Endodermal cell (in vitro differentiated cells): Measurements from ENCODE around the gene MORN4. TPM values are rescaled to one million over a fixed set of nuclear protein-coding genes. Genes with fewer than 3 reads are reported as not detected.

Experiments
- DNase-seq: peaks from one replicate; pipeline ENCODE4 v3.0.0-alpha.2; 2017
- H3K27ac ChIP-seq: 2 replicates; pipeline ENCODE4 v1.5.1; 2013; ENCODE audit warnings: mild to moderate bottlenecking, low read depth, low read length, moderate library complexity
- H3K27me3 ChIP-seq: 2 replicates; pipeline ENCODE4 v1.6.1; 2013; ENCODE audit warnings: mild to moderate bottlenecking, low read length, moderate library complexity; ENCODE audit not compliant: insufficient read depth, control insufficient read depth, poor library complexity, severe bottlenecking
- H3K36me3 ChIP-seq: 2 replicates; pipeline ENCODE4 v1.7.0; 2013; ENCODE audit warnings: mild to moderate bottlenecking, low read length, moderate library complexity; ENCODE audit not compliant: control insufficient read depth, insufficient read depth
- H3K4me1 ChIP-seq: one replicate; pipeline ENCODE4 v1.7.0; 2013; ENCODE audit warnings: low read length; ENCODE audit not compliant: control insufficient read depth, insufficient read depth
- H3K4me3 ChIP-seq: 2 replicates; pipeline ENCODE4 v1.5.1; 2013; ENCODE audit warnings: mild to moderate bottlenecking, low read length, moderate library complexity
- H3K9ac ChIP-seq: 2 replicates; pipeline ENCODE4 v1.6.1; 2013; ENCODE audit warnings: mild to moderate bottlenecking, low read length, moderate library complexity; ENCODE audit not compliant: poor library complexity, severe bottlenecking; ENCODE audit errors: extremely low read depth
- H3K9me3 ChIP-seq: 2 replicates; pipeline ENCODE4 v1.6.1; 2013; ENCODE audit warnings: mild to moderate bottlenecking, low read length, moderate library complexity; ENCODE audit not compliant: control insufficient read depth
- H3K27ac Mint-ChIP-seq: 2 replicates; pipeline ENCODE4 v1.8.0; 2020; ENCODE audit warnings: mixed read lengths
- H3K27me3 Mint-ChIP-seq: 2 replicates; pipeline ENCODE4 v1.8.0; 2021; ENCODE audit warnings: mild to moderate bottlenecking, mixed read lengths; ENCODE audit not compliant: insufficient read depth
- H3K36me3 Mint-ChIP-seq: 2 replicates; pipeline ENCODE4 v1.8.0; 2020; ENCODE audit warnings: low read depth, mixed read lengths
- H3K4me1 Mint-ChIP-seq: 2 replicates; pipeline ENCODE4 v1.8.0; 2020; ENCODE audit warnings: mixed read lengths
- H3K4me3 Mint-ChIP-seq: 2 replicates; pipeline ENCODE4 v1.8.0; 2020; ENCODE audit warnings: mild to moderate bottlenecking, moderate library complexity, mixed read lengths
- H3K9me3 Mint-ChIP-seq: 2 replicates; pipeline ENCODE4 v1.8.0; 2020; ENCODE audit warnings: mild to moderate bottlenecking, mixed read lengths
- WGBS, 2 experiments: methylation state at CpG; one replicate each; pipeline versions ENCODE4 v1.1.5 to v1.1.7; 2013; ENCODE audit warnings: missing lambda C conversion rate in 2 of 2, mixed read lengths in 1 of 2; ENCODE audit not compliant: insufficient coverage in 1 of 2, insufficient read length in 1 of 2; 5-methylcytosine and 5-hydroxymethylcytosine counted together
- total RNA-seq, 2 donors: library from RNA; stranded (reverse); fragmentation: NEBNext Ultra II Directional in 1 of 2; extraction: Animal tissue kit (Norgen Biotek cat#: 25700) in 1 of 2; gene quantifications; 2 replicates in 1 of 2; 3 replicates in 1 of 2; pipeline ENCODE4 v1.2.1, GENCODE V29; 2021
- TF ChIP-seq, protein P1 (sequence below): fragments of 200-600 bp; sonication (generic); conservative IDR thresholded peaks from 2 replicates; pipeline ENCODE4 v1.5.0; 2021; ENCODE audit warnings: antibody characterized with exemption, mild to moderate bottlenecking

MORN4 gene
- total RNA-seq, 2 donors from 2014 or later: 19.0 to 21.3 TPM

GRCh38 chr10:97633921-97634320 lies 621 bp upstream of the MORN4 start:
- H3K36me3 Mint-ChIP-seq: no peaks in the 10 kb centered on the region
- Histone ChIP-seq H3K27ac (peak overlapping the region; percentile 54), H3K36me3 (no peaks in the 10 kb centered on the region), H3K9me3 (no peaks in the 10 kb centered on the region), H3K4me1 (no peaks in the 10 kb centered on the region), H3K9ac (no peak overlapping the region), H3K27me3 (no peaks in the 10 kb centered on the region), H3K4me3 (peak overlapping the region; percentile 93)
- peak overlapping the region; percentile 97 for H3K4me3 Mint-ChIP-seq
- WGBS, 2 experiments: 91 to 93% methylated on average over 7 to 8 of the region's 8 CpGs
- H3K4me1 Mint-ChIP-seq: peaks cover 5% of the 10 kb centered on the region
- peak; percentile 63 for DNase-seq
- no peaks in the 10 kb centered on the region for H3K9me3 Mint-ChIP-seq
- TF ChIP-seq, protein P1, sequence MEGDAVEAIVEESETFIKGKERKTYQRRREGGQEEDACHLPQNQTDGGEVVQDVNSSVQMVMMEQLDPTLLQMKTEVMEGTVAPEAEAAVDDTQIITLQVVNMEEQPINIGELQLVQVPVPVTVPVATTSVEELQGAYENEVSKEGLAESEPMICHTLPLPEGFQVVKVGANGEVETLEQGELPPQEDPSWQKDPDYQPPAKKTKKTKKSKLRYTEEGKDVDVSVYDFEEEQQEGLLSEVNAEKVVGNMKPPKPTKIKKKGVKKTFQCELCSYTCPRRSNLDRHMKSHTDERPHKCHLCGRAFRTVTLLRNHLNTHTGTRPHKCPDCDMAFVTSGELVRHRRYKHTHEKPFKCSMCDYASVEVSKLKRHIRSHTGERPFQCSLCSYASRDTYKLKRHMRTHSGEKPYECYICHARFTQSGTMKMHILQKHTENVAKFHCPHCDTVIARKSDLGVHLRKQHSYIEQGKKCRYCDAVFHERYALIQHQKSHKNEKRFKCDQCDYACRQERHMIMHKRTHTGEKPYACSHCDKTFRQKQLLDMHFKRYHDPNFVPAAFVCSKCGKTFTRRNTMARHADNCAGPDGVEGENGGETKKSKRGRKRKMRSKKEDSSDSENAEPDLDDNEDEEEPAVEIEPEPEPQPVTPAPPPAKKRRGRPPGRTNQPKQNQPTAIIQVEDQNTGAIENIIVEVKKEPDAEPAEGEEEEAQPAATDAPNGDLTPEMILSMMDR: peak; percentile 56
- peak overlapping the region; percentile 97 for H3K27ac Mint-ChIP-seq
- H3K27me3 Mint-ChIP-seq: no peaks in the 10 kb centered on the region

DNA sequence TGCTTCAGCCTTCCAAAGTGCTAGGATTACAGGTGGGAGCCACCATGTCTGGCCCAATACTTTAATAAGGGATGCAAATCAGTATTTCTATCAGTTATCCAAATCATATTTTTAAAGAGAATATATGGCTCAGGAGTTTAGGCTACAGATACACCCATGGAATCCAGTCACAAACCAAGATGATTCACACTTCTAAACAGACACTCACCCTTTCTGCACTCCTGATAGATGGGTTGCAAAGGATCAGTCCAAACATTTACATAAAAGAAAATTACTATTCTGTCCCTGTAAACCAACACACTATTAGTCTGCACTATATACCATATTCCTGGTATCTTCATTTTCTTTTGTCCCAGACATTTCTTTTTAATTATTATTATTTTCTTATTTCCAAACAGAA lies 2.2 kb downstream of the MORN4 start:
- H3K27ac Mint-ChIP-seq: no peak overlapping the region
- peaks cover 5% of the 10 kb centered on the region for H3K4me1 Mint-ChIP-seq
- Histone ChIP-seq H3K4me1 (no peaks in the 10 kb centered on the region), H3K36me3 (no peaks in the 10 kb centered on the region), H3K27ac (no peak overlapping the region), H3K9ac (no peak overlapping the region), H3K4me3 (no peak overlapping the region), H3K27me3 (no peaks in the 10 kb centered on the region), H3K9me3 (no peaks in the 10 kb centered on the region)
- H3K4me3 Mint-ChIP-seq: no peak overlapping the region
- no peaks in the 10 kb centered on the region for H3K27me3 Mint-ChIP-seq
- TF ChIP-seq, protein P1: no peak
- no peak for DNase-seq
- H3K36me3 Mint-ChIP-seq: no peaks in the 10 kb centered on the region
- H3K9me3 Mint-ChIP-seq: no peaks in the 10 kb centered on the region

DNA sequence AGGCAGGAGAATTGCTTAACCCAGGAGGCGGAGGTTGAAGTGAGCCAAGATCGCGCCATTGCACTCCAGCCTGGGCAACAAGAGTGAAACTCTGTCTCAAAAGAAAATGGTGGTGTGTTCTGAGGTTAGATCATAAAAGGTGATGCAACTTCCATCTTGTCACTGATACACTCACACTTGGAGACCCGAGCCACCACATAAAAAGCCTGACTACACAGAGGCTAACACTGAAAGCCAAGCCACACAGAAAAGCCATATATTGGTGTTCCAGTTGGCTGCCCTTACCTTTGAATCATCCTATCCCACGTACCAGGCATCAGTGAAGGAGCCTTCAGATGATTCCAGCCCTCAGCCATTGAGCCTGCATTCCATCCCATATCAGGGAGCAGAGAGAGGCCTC lies 4.0 kb downstream of the MORN4 start:
- TF ChIP-seq, protein P1: no peak
- H3K4me1 Mint-ChIP-seq: peaks cover 5% of the 10 kb centered on the region
- Histone ChIP-seq H3K27me3 (no peaks in the 10 kb centered on the region), H3K36me3 (no peaks in the 10 kb centered on the region), H3K4me1 (no peaks in the 10 kb centered on the region), H3K9ac (no peak overlapping the region), H3K4me3 (no peak overlapping the region), H3K27ac (no peak overlapping the region), H3K9me3 (no peaks in the 10 kb centered on the region)
- H3K36me3 Mint-ChIP-seq: no peaks in the 10 kb centered on the region
- no peak overlapping the region for H3K27ac Mint-ChIP-seq
- WGBS, 2 experiments: 99 to 100% methylated on average over 4 to 5 of the region's 5 CpGs
- DNase-seq: no peak
- no peaks in the 10 kb centered on the region for H3K27me3 Mint-ChIP-seq
- H3K9me3 Mint-ChIP-seq: no peaks in the 10 kb centered on the region
- H3K4me3 Mint-ChIP-seq: no peak overlapping the region
